HepG2 (cell line): ENCODE measurements around the gene EGLN2. TPM values are rescaled to one million over a fixed set of nuclear protein-coding genes. Genes with fewer than 3 reads are reported as not detected.

ENCODE experiments used
- ELF4 ChIP-seq: sonication (generic); formaldehyde crosslinking; IDR thresholded peaks from 2 replicates; pipeline ENCODE4 v1.5.0; 2020; ENCODE audit warnings: missing genetic modification reagents, mild to moderate bottlenecking, moderate library complexity, borderline replicate concordance
- ETV5 ChIP-seq: IDR thresholded peaks from 2 replicates; pipeline ENCODE4 v1.6.1; 2018; ENCODE audit warnings: missing biosample characterization, missing genetic modification reagents, inconsistent platforms, borderline replicate concordance
- GABPA ChIP-seq, 2 experiments: IDR thresholded peaks; 2 replicates each; pipeline ENCODE4 v1.6.1; 2011 to 2016; ENCODE audit warnings: low read depth in 2 of 2, low read length in 1 of 2, missing biosample characterization in 1 of 2, missing genetic modification characterization in 1 of 2
- JUNB ChIP-seq: sonication (generic); formaldehyde crosslinking; IDR thresholded peaks from 2 replicates; pipeline ENCODE4 v1.8.0; 2022; ENCODE audit warnings: missing genetic modification reagents, mild to moderate bottlenecking, borderline replicate concordance
- KDM5A ChIP-seq: fragments of 200-600 bp; sonication (generic); IDR thresholded peaks from 2 replicates; pipeline ENCODE4 v1.7.0; 2018; ENCODE audit warnings: antibody characterized with exemption, mild to moderate bottlenecking, low read length, borderline replicate concordance
- MAFK ChIP-seq, 2 experiments: IDR thresholded peaks in 1 of 2; conservative IDR thresholded peaks in 1 of 2; 2 replicates each; pipeline ENCODE4 v1.6.1; 2011; ENCODE audit warnings: improper control_type of control experiment in 2 of 2, low read length in 2 of 2
- MAZ ChIP-seq, 2 experiments: sonication (generic) in 1 of 2; formaldehyde crosslinking in 1 of 2; IDR thresholded peaks; 2 replicates each; pipeline versions ENCODE4 v1.5.0 to v1.6.1; 2012 to 2020; ENCODE audit warnings: low read depth in 2 of 2, mild to moderate bottlenecking in 2 of 2, borderline replicate concordance in 1 of 2, improper control_type of control experiment in 1 of 2, low read length in 1 of 2, missing genetic modification reagents in 1 of 2, moderate library complexity in 1 of 2
- POLR2A ChIP-seq, 2 experiments: IDR thresholded peaks; 2 replicates each; pipeline ENCODE4 v1.6.1; 2011; ENCODE audit warnings: low read depth in 2 of 2, low read length in 2 of 2, mild to moderate bottlenecking in 1 of 2, moderate library complexity in 1 of 2; ENCODE audit not compliant: insufficient read depth in 1 of 2
- SAP130 ChIP-seq: IDR thresholded peaks from 2 replicates; pipeline ENCODE4 v1.6.1; 2016; ENCODE audit warnings: low read depth
- YEATS4 ChIP-seq: sonication (generic); formaldehyde crosslinking; IDR thresholded peaks from 2 replicates; pipeline ENCODE4 v1.4.0; 2020; ENCODE audit warnings: missing genetic modification reagents, borderline replicate concordance
- ZBTB38 ChIP-seq: sonication (generic); formaldehyde crosslinking; IDR thresholded peaks from 2 replicates; pipeline ENCODE4 v1.5.1; 2020; ENCODE audit warnings: mild to moderate bottlenecking, missing genetic modification reagents
- ZNF558 ChIP-seq: sonication (generic); formaldehyde crosslinking; IDR thresholded peaks from 2 replicates; pipeline ENCODE4 v1.9.0; 2022; ENCODE audit warnings: mild to moderate bottlenecking, missing genetic modification reagents, borderline replicate concordance
- polyA plus RNA-seq, 8 experiments: library from polyadenylated mRNA; depleted of rRNA in 3 of 8; stranded (reverse) in 7 of 8; unstranded in 1 of 8; fragments of >200 nt; fragmentation: Illumina TruSeq in 4 of 8; extraction: Trizol in 4 of 8; gene quantifications; 2 replicates each; pipeline versions ENCODE4 v1.2.1 to v1.2.3, GENCODE V29; 2011 to 2016; ENCODE audit warnings: low read depth in 4 of 8, missing spikeins in 1 of 8, mixed read lengths in 1 of 8; ENCODE audit not compliant: insufficient read depth in 1 of 8
- total RNA-seq, 5 experiments: library from RNA; depleted of rRNA; stranded (reverse); fragments of >200 nt; fragmentation: Illumina TruSeq; extraction: Trizol; gene quantifications; 2 replicates each; pipeline ENCODE4 v1.2.3, GENCODE V29; 2016; ENCODE audit warnings: low read depth in 1 of 5
- TF ChIP-seq, protein P1 (sequence below): sonication (generic); formaldehyde crosslinking; IDR thresholded peaks from 2 replicates; pipeline ENCODE4 v1.9.0; 2022; ENCODE audit warnings: missing genetic modification reagents, mild to moderate bottlenecking, borderline replicate concordance
- TF ChIP-seq, protein P2 (sequence below): sonication (generic); formaldehyde crosslinking; IDR thresholded peaks from 2 replicates; pipeline ENCODE4 v1.4.0; 2020; ENCODE audit warnings: mild to moderate bottlenecking, missing genetic modification reagents
- TF ChIP-seq, protein P3 (sequence below): sonication (generic); formaldehyde crosslinking; IDR thresholded peaks from 2 replicates; pipeline ENCODE4 v1.5.0; 2020; ENCODE audit warnings: mild to moderate bottlenecking, missing genetic modification reagents, borderline replicate concordance
- TF ChIP-seq, protein P4 (sequence below): sonication (generic); formaldehyde crosslinking; IDR thresholded peaks from 2 replicates; pipeline ENCODE4 v1.4.0; 2020; ENCODE audit warnings: missing genetic modification reagents

The EGLN2 gene
- total and polyA plus RNA-seq, 2 of the 13 experiments (the other 11 are each of a cell fraction or from before 2014, with no cell fraction given): 16.5 to 40.8 TPM

DNA sequence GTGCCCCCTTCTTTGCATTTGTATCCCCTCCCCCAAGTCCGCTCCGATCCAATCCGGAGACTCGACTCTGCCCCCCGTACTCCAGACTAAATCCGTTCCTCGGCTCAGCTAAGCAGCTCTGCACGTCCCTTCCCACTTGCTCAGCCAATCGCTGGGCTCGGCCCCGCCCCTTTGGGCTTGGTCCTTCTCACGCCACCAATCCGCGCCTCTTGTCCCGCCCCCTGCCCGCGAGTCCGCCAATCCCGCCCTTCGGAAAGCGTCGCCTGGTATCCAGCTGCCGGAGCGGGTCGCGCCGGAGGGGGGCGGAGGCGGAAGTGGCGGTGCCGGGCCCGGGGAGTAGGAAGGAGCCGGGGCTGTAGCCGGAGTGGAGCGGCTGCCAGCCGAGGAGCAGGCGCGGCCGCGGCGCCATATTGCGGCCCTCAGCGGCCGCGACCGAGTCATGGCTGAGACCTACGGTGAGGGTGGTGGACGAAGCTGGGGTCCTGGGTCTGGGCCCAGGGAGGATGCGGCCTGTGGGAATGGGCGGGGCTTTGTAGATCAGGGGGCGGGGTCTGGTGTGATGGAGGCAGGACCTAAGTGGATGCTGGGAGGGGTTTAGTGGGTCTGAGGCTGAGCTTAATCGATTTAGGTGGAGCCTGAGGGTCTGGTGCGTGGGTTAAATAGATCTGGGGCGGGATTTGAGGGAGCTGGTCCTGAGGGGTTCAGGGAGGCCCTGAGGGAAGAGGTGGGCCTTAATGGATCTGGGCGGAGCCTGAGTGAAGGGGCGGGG, 20.9 kb upstream of the EGLN2 start, which contains the start of gene RAB4B (continued):
- TF ChIP-seq ETV5 (CRISPR knock-in tag) (peak; percentile 42; the same call in 1 of the 2 replicates), POLR2A (IDR thresholded peaks at IDR 0.05; ENCODE audit: insufficient read depth in 1 of 2, low read depth in 2 of 2, low read length in 2 of 2) (peak; percentile 1 to 45), JUNB (CRISPR knock-in tag) (no peak), ELF4 (0 out of 2 replicates have a peak, but pooled peaks have one; percentile 83), MAZ (IDR thresholded peaks at IDR 0.05; ENCODE audit: borderline replicate concordance, low read depth, low read length) (0 out of 2 replicates have a peak, but pooled peaks have one; percentile 2), MAZ (CRISPR knock-in tag; IDR thresholded peaks at IDR 0.05; ENCODE audit: low read depth) (peak; percentile 48), YEATS4 (no peak; the same call in 1 of the 2 replicates), ZBTB38 (no peak; the same call in 1 of the 2 replicates), GABPA (IDR thresholded peaks at IDR 0.05; ENCODE audit: low read depth, low read length) (peak; percentile 70), GABPA (CRISPR knock-in tag; IDR thresholded peaks at IDR 0.05; ENCODE audit: low read depth) (peak; percentile 73), ZNF558 (CRISPR knock-in tag) (no peak), SAP130 (peak; percentile 92), MAFK (conservative IDR thresholded peaks at IDR 0.05 in 1 of 2, IDR thresholded peaks at IDR 0.05 in 1 of 2; ENCODE audit: low read length in 2 of 2) (peak in 1 of 2 experiments; percentile 73; a peak in 2 of 4 replicates), KDM5A (peak; percentile 37; the same call in 1 of the 2 replicates)
- TF ChIP-seq, protein P1, sequence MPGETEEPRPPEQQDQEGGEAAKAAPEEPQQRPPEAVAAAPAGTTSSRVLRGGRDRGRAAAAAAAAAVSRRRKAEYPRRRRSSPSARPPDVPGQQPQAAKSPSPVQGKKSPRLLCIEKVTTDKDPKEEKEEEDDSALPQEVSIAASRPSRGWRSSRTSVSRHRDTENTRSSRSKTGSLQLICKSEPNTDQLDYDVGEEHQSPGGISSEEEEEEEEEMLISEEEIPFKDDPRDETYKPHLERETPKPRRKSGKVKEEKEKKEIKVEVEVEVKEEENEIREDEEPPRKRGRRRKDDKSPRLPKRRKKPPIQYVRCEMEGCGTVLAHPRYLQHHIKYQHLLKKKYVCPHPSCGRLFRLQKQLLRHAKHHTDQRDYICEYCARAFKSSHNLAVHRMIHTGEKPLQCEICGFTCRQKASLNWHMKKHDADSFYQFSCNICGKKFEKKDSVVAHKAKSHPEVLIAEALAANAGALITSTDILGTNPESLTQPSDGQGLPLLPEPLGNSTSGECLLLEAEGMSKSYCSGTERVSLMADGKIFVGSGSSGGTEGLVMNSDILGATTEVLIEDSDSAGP: peak; percentile 63; the same call in 1 of the 2 replicates
- TF ChIP-seq, protein P2, sequence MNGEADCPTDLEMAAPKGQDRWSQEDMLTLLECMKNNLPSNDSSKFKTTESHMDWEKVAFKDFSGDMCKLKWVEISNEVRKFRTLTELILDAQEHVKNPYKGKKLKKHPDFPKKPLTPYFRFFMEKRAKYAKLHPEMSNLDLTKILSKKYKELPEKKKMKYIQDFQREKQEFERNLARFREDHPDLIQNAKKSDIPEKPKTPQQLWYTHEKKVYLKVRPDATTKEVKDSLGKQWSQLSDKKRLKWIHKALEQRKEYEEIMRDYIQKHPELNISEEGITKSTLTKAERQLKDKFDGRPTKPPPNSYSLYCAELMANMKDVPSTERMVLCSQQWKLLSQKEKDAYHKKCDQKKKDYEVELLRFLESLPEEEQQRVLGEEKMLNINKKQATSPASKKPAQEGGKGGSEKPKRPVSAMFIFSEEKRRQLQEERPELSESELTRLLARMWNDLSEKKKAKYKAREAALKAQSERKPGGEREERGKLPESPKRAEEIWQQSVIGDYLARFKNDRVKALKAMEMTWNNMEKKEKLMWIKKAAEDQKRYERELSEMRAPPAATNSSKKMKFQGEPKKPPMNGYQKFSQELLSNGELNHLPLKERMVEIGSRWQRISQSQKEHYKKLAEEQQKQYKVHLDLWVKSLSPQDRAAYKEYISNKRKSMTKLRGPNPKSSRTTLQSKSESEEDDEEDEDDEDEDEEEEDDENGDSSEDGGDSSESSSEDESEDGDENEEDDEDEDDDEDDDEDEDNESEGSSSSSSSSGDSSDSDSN (CRISPR knock-in tag): peak; percentile 66
- TF ChIP-seq, protein P3, sequence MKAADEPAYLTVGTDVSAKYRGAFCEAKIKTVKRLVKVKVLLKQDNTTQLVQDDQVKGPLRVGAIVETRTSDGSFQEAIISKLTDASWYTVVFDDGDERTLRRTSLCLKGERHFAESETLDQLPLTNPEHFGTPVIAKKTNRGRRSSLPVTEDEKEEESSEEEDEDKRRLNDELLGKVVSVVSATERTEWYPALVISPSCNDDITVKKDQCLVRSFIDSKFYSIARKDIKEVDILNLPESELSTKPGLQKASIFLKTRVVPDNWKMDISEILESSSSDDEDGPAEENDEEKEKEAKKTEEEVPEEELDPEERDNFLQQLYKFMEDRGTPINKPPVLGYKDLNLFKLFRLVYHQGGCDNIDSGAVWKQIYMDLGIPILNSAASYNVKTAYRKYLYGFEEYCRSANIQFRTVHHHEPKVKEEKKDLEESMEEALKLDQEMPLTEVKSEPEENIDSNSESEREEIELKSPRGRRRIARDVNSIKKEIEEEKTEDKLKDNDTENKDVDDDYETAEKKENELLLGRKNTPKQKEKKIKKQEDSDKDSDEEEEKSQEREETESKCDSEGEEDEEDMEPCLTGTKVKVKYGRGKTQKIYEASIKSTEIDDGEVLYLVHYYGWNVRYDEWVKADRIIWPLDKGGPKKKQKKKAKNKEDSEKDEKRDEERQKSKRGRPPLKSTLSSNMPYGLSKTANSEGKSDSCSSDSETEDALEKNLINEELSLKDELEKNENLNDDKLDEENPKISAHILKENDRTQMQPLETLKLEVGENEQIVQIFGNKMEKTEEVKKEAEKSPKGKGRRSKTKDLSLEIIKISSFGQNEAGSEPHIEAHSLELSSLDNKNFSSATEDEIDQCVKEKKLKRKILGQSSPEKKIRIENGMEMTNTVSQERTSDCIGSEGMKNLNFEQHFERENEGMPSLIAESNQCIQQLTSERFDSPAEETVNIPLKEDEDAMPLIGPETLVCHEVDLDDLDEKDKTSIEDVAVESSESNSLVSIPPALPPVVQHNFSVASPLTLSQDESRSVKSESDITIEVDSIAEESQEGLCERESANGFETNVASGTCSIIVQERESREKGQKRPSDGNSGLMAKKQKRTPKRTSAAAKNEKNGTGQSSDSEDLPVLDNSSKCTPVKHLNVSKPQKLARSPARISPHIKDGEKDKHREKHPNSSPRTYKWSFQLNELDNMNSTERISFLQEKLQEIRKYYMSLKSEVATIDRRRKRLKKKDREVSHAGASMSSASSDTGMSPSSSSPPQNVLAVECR (CRISPR knock-in tag): peak; percentile 94; the same call in 1 of the 2 replicates
- TF ChIP-seq, protein P4, sequence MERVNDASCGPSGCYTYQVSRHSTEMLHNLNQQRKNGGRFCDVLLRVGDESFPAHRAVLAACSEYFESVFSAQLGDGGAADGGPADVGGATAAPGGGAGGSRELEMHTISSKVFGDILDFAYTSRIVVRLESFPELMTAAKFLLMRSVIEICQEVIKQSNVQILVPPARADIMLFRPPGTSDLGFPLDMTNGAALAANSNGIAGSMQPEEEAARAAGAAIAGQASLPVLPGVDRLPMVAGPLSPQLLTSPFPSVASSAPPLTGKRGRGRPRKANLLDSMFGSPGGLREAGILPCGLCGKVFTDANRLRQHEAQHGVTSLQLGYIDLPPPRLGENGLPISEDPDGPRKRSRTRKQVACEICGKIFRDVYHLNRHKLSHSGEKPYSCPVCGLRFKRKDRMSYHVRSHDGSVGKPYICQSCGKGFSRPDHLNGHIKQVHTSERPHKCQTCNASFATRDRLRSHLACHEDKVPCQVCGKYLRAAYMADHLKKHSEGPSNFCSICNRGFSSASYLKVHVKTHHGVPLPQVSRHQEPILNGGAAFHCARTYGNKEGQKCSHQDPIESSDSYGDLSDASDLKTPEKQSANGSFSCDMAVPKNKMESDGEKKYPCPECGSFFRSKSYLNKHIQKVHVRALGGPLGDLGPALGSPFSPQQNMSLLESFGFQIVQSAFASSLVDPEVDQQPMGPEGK (CRISPR knock-in tag): peak; percentile 58
